Caco-2 (cell line): ENCODE data around the gene SHROOM3. TPM values are rescaled to one million over a fixed set of nuclear protein-coding genes. Genes with fewer than 3 reads are reported as not detected.

Experiments used
- BruUV-seq: library from RNA; stranded (reverse); fragments of 400-500 nt; replicated peaks from 2 replicates; lab custom pipeline; 2021; lab: Mats Ljungman, UMichigan
- CTCF ChIA-PET: fragments of 300-600 bp; sonication (Branson Sonifier 250); formaldehyde crosslinking; loops from one replicate; lab custom pipeline; 2022; ENCODE audit warnings: antibody characterized with exemption; lab: Charles Lee
- POLR2A ChIA-PET: fragments of 300-600 bp; sonication (Branson Sonifier 250); formaldehyde crosslinking; loops from one replicate; lab custom pipeline; 2022; ENCODE audit warnings: antibody characterized with exemption; lab: Charles Lee
- DNase-seq, 2 experiments: peaks; one replicate each; pipeline versions ENCODE4 v3.0.0 to v3.0.0-alpha.2; 2020 to 2022
- H3K27me3 ChIP-seq: replicated peaks from 2 replicates; pipeline ENCODE4 v1.6.0; 2011; ENCODE audit warnings: low read length; ENCODE audit not compliant: control insufficient read depth, insufficient read depth
- H3K36me3 ChIP-seq: 2 replicates; pipeline ENCODE4 v1.5.1; 2011; ENCODE audit warnings: low read length; ENCODE audit not compliant: control insufficient read depth, insufficient read depth
- H3K4me1 ChIP-seq: fragments of 250-450 bp; sonication (Bioruptor Pico); 2 replicates; pipeline ENCODE4 v1.5.1; 2020; ENCODE audit warnings: mild to moderate bottlenecking
- H3K4me3 ChIP-seq: 2 replicates; pipeline ENCODE4 v1.5.1; 2011; ENCODE audit warnings: low read depth, mild to moderate bottlenecking, control low read depth, low read length
- H3K9me3 ChIP-seq: fragments of 250-450 bp; sonication (Bioruptor Pico); 2 replicates; pipeline ENCODE4 v1.5.1; 2020; ENCODE audit warnings: mild to moderate bottlenecking, moderate library complexity
- H3K27ac Mint-ChIP-seq: one replicate; pipeline ENCODE4 v1.8.0; 2022; ENCODE audit warnings: mixed read lengths; ENCODE audit not compliant: unreplicated experiment
- H3K27me3 Mint-ChIP-seq: one replicate; pipeline ENCODE4 v1.8.0; 2022; ENCODE audit warnings: mixed read lengths; ENCODE audit not compliant: insufficient read depth, unreplicated experiment
- H3K36me3 Mint-ChIP-seq: one replicate; pipeline ENCODE4 v1.8.0; 2022; ENCODE audit warnings: mild to moderate bottlenecking, mixed read lengths; ENCODE audit not compliant: insufficient read depth, unreplicated experiment
- H3K4me1 Mint-ChIP-seq: one replicate; pipeline ENCODE4 v1.8.0; 2022; ENCODE audit warnings: low read depth, mixed read lengths; ENCODE audit not compliant: unreplicated experiment
- H3K4me3 Mint-ChIP-seq: one replicate; pipeline ENCODE4 v1.8.0; 2022; ENCODE audit warnings: mild to moderate bottlenecking, moderate library complexity, mixed read lengths; ENCODE audit not compliant: unreplicated experiment
- H3K9me3 Mint-ChIP-seq: one replicate; pipeline ENCODE4 v1.8.0; 2022; ENCODE audit warnings: mixed read lengths; ENCODE audit not compliant: unreplicated experiment
- intact Hi-C: fragments of 100-400 bp; cut with micrococcal nuclease; formaldehyde crosslinking; loops from one replicate; pipeline ENCODE4 v1.10.0; 2022; ENCODE audit not compliant: unreplicated experiment
- total RNA-seq: library from RNA; stranded (reverse); gene quantifications from 2 replicates; pipeline ENCODE4 v1.2.3, GENCODE V29; 2022
- TF ChIP-seq, protein P1 (sequence below), 2 experiments: fragments of 200-600 bp in 1 of 2; IDR thresholded peaks; 1 replicate in 1 of 2; 2 replicates in 1 of 2; pipeline versions ENCODE4 v1.5.1 to v1.8.0; 2011 to 2022; ENCODE audit warnings: antibody characterized with exemption in 1 of 2, control low read depth in 1 of 2, inconsistent platforms in 1 of 2, low read depth in 1 of 2, low read length in 1 of 2, mild to moderate bottlenecking in 1 of 2, moderate library complexity in 1 of 2; ENCODE audit not compliant: insufficient read depth in 1 of 2, severe bottlenecking in 1 of 2, unreplicated experiment in 1 of 2

The SHROOM3 gene
- total RNA-seq, 1 experiment from 2014 or later: 16.3 TPM

DNA sequence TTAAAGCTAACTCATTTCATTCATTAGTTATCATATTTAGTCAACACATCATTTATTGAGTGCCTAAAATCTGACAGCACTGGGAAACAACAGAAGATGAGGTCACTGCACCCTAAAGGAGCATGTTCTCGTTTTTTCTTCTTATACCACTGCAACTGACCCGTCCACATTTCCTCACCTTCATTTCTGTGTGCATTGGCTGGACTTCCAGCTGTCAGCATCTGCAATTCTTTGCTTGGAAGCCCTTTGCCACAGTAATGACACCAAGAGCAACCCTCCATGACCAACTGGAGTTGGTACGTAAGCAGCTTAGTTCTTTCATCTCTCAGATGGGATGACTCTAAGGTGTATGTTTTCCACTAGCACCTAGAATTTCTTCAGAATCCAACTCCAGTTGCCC is 13.2 kb downstream of the SHROOM3 start:
- TF ChIP-seq, protein P1, sequence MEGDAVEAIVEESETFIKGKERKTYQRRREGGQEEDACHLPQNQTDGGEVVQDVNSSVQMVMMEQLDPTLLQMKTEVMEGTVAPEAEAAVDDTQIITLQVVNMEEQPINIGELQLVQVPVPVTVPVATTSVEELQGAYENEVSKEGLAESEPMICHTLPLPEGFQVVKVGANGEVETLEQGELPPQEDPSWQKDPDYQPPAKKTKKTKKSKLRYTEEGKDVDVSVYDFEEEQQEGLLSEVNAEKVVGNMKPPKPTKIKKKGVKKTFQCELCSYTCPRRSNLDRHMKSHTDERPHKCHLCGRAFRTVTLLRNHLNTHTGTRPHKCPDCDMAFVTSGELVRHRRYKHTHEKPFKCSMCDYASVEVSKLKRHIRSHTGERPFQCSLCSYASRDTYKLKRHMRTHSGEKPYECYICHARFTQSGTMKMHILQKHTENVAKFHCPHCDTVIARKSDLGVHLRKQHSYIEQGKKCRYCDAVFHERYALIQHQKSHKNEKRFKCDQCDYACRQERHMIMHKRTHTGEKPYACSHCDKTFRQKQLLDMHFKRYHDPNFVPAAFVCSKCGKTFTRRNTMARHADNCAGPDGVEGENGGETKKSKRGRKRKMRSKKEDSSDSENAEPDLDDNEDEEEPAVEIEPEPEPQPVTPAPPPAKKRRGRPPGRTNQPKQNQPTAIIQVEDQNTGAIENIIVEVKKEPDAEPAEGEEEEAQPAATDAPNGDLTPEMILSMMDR (IDR thresholded peaks at IDR 0.05; ENCODE audit: insufficient read depth in 1 of 2, low read depth in 1 of 2, low read length in 1 of 2, severe bottlenecking in 1 of 2, unreplicated experiment in 1 of 2): no peak
- CTCF ChIA-PET: no interaction called here
- Mint-ChIP-seq H3K27me3 (no peaks in the 10 kb centered on the region), H3K36me3 (no peaks in the 10 kb centered on the region), H3K4me1 (no peaks in the 10 kb centered on the region), H3K27ac (no peak overlapping the region), H3K9me3 (no peaks in the 10 kb centered on the region), H3K4me3 (no peak overlapping the region)
- no peak for DNase-seq
- no peaks in the 10 kb centered on the region for H3K27me3 ChIP-seq
- H3K4me3 ChIP-seq: no peak overlapping the region
- H3K36me3 ChIP-seq: no peaks in the 10 kb centered on the region
- POLR2A ChIA-PET: no interaction called here
- intact Hi-C loops: no loop called here
- H3K9me3 ChIP-seq: no peaks in the 10 kb centered on the region
- H3K4me1 ChIP-seq: no peaks in the 10 kb centered on the region
- BruUV-seq: no TSS peak

DNA sequence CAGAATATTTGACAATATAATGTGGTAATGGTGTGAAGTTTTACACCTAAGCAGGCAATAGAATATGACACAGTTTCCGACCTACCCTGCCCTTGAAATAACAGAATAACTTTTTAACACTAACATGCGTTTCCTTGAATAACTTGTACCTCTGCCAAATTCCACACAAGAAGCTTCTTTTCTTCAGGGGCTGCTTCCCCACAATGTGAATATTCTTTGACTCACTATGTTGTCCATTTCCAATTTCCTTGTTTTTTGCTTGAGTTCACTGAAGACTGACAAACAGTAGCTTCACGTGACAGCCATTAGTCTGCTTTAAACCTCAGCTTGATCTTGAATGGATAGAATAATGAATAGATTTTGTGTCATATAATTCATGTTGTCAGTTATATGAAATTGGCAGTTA is 14.3 kb downstream of the SHROOM3 start:
- TF ChIP-seq, protein P1 (IDR thresholded peaks at IDR 0.05; ENCODE audit: insufficient read depth in 1 of 2, low read depth in 1 of 2, low read length in 1 of 2, severe bottlenecking in 1 of 2, unreplicated experiment in 1 of 2): no peak
- no peaks in the 10 kb centered on the region for H3K9me3 ChIP-seq
- CTCF ChIA-PET: no interaction called here
- no peaks in the 10 kb centered on the region for H3K27me3 Mint-ChIP-seq
- H3K4me1 ChIP-seq: no peaks in the 10 kb centered on the region
- H3K4me1 Mint-ChIP-seq: no peaks in the 10 kb centered on the region
- H3K36me3 Mint-ChIP-seq: no peaks in the 10 kb centered on the region
- no peaks in the 10 kb centered on the region for H3K36me3 ChIP-seq
- no peak overlapping the region for H3K4me3 Mint-ChIP-seq
- no peaks in the 10 kb centered on the region for H3K9me3 Mint-ChIP-seq
- BruUV-seq: no TSS peak
- H3K27me3 ChIP-seq: no peaks in the 10 kb centered on the region
- DNase-seq: no peak
- H3K27ac Mint-ChIP-seq: no peak overlapping the region
- H3K4me3 ChIP-seq: no peak overlapping the region
- intact Hi-C loops: no loop called here
- POLR2A ChIA-PET: no interaction called here

DNA sequence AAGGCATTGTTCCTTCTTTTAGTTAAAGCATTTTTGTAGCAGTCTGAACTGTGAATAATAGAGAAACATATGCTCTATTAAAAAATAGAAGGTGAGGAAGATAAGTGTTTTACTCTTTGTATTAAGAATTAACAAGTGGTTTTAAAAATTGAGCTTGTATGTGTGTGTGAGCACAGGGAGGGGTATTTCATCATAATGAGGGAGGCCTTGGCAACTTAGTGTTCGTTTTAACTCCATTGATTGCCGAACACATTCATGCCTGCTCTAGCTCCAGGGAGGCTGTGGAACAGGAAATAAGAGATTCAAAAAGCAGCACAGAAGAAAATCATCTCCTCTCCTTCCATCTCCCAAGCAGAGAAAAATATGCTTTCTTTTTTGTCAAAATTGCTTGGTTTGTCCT is 14.8 kb downstream of the SHROOM3 start:
- CTCF ChIA-PET: no interaction called here

More for the DNA sequence above, 14.8 kb downstream of the SHROOM3 start:
- Histone ChIP-seq H3K4me1 (no peaks in the 10 kb centered on the region), H3K36me3 (no peaks in the 10 kb centered on the region), H3K9me3 (no peaks in the 10 kb centered on the region), H3K4me3 (no peak overlapping the region), H3K27me3 (no peaks in the 10 kb centered on the region)
- no TSS peak for BruUV-seq
- Mint-ChIP-seq H3K9me3 (no peaks in the 10 kb centered on the region), H3K4me3 (no peak overlapping the region), H3K4me1 (no peaks in the 10 kb centered on the region), H3K27me3 (no peaks in the 10 kb centered on the region), H3K36me3 (no peaks in the 10 kb centered on the region), H3K27ac (no peak overlapping the region)
- intact Hi-C loops: no loop called here
- POLR2A ChIA-PET: no interaction called here
- DNase-seq: no peak
- TF ChIP-seq, protein P1 (IDR thresholded peaks at IDR 0.05; ENCODE audit: insufficient read depth in 1 of 2, low read depth in 1 of 2, low read length in 1 of 2, severe bottlenecking in 1 of 2, unreplicated experiment in 1 of 2): no peak
